Measurements from ENCODE around the gene PLXDC2.
"Not testable (repeated sequence)": the region's sequence is repeated elsewhere in the genome, so short reads cannot be mapped to it uniquely, and the experiment has no call there.

The PLXDC2 gene

DNA sequence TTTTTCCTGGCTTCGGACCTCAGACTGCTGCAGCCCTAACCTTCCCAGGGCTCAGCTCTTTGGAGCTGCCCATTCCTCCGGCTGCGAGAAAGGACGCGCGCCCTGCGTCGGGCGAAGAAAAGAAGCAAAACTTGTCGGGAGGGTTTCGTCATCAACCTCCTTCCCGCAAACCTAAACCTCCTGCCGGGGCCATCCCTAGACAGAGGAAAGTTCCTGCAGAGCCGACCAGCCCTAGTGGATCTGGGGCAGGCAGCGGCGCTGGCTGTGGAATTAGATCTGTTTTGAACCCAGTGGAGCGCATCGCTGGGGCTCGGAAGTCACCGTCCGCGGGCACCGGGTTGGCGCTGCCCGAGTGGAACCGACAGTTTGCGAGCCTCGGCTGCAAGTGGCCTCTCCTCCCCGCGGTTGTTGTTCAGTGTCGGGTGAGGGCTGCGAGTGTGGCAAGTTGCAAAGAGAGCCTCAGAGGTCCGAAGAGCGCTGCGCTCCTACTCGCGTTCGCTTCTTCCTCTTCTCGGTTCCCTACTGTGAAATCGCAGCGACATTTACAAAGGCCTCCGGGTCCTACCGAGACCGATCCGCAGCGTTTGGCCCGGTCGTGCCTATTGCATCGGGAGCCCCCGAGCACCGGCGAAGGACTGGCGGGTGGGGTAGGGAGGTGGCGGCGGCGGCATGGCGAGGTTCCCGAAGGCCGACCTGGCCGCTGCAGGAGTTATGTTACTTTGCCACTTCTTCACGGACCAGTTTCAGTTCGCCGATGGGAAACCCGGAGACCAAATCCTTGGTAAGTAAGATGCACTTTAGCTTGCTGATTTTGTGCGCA, at the start of gene PLXDC2:
PLXDC2 (plus strand) TSS at position 22 of the 820 bp plus-strand sequence.
- DNase-seq (ENCODE audit: low read depth): no peak

DNA sequence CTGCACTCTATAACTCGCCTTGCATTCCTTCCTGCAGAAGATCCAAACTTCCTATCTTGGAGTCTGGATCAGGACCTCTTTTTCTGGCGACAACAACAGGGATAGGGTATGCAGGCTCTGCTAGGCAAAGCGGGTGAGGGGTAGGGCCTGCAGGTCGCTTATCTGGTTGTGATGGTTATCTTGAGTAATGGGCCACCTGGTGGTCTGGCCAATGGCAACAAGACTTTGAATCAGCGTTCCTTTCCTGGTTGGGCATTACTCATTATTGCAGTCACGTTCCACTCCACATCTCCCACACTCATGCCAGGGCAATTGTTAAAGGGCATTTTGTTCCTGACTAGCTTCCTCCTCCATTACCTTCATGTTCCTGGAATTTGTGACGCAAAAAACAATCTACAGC, 48.4 kb upstream of the PLXDC2 start:
- no peak for DNase-seq (ENCODE audit: low read depth)

DNA sequence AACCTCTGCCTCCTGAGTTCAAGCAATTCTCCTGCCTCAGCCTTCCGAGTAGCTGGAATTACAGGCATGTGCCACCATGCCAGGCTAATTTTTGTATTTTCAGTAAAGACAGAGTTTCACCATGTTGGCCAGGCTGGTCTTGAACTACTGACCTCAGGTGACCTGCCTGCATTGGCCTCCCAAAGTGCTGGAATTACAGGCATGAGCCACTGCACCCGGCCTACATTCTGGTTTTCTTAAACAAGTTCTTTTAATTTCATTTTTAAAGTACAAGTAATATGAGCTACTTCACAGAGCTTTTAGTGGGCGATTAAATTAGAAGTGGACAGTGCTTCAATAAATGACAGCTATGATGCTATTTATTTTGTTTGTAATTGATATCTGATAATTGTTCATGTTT, 46.4 kb upstream of the PLXDC2 start:
- not testable (repeated sequence) for DNase-seq (ENCODE audit: low read depth)

DNA sequence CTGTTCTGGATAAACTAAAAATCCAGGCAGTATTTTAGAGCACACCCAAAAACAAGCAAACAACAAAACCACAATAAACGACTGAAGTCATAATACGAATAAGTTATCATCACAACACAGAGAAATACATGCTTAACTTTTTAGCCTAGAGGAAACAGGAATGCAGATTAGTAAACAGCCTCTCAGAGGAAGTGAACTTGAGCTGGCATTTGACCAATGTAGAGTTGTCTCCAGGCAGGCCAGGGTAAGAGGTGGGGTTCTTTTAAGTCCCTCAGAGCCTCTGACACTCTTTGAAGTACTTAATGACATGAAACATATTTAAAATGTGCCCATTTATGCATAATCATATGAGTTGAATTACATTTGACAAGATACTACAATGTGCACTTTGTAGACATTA, 43.3 kb upstream of the PLXDC2 start:
- DNase-seq (ENCODE audit: low read depth): no peak

DNA sequence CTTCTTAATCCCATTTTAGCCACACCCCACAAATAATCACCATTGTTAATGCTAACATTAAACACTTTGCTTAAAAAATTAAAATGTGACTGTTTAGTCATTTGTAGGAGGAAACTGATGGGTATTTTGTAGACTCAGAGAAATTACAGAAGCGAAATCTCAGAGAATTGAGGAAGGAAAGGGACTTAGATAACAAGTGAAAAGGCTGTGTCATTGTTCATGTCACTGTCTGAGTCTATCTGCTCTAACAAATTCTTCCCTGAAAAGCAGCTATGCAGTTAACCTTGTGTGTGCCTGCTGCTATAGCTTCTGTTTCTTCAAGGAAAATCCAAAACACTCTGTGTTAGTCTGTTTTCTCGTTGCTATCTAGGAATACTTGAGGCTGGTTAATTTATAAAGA, 40.9 kb upstream of the PLXDC2 start:
- DNase-seq (ENCODE audit: low read depth): no peak

DNA sequence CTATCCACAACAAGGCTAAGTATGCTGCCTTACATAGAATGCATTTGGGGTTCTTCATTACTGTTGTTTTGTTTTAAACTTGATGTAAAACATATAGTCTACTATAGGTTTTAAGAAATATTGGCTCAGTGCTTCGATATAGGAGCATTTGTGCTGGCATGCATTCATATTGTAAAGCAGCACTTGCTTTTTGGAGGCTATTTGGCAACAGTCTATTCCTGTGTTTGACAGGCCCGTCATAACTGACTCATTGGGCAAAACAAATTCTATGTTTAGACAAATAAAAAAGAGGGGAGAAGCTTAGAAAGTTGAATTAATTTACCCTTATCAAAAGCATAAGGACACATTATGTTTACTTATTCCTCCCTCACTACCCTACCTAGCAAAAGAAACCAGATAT, 38.4 kb upstream of the PLXDC2 start:
- DNase-seq (ENCODE audit: low read depth): no peak

DNA sequence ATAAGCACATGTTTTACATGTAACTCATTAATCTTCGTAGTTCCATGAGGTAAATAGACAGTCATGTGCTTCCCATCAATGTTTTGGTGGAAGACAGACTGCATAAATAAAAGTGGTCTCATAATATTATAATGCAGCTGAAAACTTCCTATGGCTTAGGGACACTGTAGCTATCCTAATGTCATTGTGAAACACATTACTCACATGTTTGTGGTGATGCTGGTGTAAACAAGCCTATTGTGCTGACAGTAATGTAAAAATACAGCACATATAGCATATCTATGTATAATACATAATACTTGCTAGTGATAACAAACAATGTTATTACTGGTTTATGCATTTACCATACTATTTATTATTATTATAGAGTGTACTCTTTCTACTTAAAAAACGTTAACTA, 37.2 kb upstream of the PLXDC2 start:
- DNase-seq (ENCODE audit: low read depth): no peak

DNA sequence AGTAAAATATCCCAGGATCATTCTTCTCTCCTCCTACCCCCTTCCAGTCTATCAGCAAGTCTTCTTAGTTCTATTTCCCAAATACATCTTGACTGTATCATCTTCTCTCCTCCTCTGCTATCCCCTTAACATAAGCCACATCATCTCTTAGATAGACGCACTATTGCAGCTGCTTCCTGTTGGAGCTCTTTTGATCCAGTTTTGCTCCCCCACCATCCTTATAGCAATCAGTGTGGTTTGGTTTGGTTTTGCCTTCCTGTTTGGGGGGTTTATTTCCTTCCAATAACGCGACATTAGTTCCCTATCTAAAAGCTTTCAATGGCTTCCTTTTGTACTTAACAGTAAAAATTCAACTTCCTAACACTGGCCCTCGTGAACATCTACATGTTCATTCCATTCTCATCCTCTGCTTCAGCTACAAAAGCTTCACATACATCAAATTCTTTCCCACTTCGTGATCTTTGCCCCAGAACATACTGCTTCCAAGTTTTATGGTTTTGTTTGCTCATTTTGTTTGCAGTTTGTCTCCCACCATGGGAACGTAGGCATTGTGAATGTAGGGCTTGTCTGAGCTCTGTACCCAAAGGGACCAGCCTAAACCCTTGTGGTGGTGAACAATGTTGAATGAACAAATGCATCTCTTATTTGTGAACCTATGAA, 33.7 kb upstream of the PLXDC2 start:
- DNase-seq (ENCODE audit: low read depth): no peak

DNA sequence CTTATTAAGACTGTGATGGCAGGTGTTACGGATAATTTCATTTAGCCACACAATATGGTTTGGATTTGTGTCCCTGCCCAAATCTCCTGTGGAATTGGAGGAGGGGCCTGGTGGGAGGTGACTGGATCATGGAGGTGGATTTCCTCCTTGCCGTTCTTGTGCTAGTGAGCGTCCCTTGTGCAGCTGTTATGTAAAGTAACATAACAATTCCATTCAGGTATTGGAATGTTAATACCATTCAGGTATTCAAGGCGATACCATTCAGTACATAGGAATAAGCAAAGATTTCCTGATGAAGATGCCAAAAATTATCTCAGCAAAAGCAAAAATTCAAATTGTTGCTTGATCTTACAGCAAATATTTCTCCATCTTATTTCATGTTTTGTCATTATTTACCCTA, 32.5 kb upstream of the PLXDC2 start:
- no peak for DNase-seq (ENCODE audit: low read depth)

DNA sequence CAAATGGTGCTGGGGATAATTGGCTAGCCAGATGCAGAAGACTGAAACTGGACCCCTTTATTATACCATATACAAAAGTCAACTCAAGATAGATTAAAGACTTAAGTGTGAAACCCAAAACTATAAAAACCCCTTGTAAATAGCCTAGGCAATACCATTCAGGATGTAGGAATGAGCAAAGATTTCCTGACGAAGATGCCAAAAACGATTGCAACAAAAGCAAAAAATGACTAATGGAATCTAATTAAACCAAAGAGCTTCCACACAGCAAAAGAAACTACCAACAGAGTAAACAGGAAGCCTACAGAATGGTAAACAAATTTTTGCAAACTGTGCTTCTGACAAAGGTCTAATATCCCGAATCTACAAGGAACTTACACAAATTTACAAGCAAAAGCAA, 30.9 kb upstream of the PLXDC2 start:
- DNase-seq (ENCODE audit: low read depth): peak; percentile 6

DNA sequence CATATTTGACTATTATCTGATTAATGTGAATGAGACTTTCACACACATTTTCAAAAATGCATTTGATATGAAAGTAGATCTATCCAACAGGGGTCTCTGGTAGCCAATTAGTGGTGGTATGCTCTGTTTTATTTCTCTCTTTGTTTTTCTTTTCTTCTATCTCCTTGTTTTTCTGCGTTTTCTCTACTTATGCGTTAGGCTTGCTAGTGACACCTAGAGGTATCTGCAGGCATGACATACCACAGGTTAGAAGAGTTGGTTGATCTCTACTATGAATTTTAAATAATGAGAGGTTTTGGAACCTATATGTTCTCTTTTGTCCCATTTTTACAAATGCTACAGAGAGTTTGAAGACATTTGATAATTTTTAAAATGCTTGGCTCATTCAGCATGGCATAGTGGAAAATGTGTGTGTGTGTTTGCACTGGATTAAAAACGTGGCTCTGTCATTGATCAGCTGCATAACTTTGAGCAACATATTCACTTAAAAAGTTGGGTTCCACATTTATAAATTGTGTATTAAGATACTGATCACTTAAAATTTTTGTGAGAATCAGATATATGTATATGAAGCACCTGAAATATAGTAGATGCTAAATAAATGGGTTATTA, 28.1 kb upstream of the PLXDC2 start:
- DNase-seq (ENCODE audit: low read depth): peak; percentile 28

DNA sequence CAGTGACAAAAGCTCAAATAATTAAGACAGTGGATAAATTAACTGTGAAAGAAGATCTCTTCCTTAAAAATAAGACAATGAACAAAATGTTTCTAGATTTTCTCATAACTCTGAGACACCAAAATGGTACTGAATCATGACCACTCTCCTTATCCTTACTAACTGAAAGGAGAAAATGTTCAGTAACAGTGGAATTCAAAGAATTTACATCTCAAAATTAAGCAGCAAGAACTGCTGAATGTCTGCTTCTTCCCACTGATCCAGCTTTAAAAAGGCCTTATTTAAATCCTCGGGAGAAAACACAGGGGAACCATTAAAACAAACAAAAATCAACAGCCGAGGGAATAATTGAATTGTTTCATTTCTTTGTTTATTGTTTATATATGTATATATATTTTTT, 27.3 kb upstream of the PLXDC2 start:
- DNase-seq (ENCODE audit: low read depth): no peak

DNA sequence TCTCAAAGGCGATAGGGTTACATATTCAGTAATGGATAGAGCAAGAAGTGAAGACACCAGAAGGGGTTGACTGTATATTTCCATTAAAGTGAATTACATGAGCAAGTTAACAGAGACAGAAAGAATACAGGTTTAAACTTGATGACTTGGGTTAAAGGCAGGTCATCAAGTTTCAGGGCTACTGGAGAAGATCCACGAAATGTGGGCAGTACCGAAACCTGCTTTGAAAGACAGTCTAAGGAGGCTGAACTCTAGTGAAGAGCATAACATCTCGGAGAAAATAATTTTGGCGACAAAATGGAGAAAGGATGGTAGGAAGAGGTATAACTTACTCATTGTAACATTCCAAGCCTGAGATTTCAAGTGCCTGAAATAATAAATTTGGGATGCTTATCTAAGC, 26.6 kb upstream of the PLXDC2 start:
- no peak for DNase-seq (ENCODE audit: low read depth)

DNA sequence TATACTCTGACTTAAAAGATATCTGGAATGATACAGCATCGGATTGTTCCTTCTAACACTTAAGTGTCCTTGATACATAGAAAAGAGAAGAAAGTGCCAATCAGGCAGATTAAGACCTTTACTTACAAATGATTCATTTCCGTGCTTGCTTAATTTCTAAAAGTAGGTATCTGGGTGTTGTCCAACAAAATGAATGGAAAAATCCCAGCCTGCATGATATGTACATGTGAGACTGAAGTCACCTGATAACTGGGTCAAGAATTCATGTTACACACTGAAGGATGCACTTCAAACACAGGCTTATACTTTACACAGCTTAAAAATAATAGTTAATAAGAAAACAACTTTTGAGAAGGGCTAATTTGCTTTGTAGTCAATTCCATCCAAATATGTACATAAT, 25.2 kb upstream of the PLXDC2 start:
- DNase-seq (ENCODE audit: low read depth): no peak

DNA sequence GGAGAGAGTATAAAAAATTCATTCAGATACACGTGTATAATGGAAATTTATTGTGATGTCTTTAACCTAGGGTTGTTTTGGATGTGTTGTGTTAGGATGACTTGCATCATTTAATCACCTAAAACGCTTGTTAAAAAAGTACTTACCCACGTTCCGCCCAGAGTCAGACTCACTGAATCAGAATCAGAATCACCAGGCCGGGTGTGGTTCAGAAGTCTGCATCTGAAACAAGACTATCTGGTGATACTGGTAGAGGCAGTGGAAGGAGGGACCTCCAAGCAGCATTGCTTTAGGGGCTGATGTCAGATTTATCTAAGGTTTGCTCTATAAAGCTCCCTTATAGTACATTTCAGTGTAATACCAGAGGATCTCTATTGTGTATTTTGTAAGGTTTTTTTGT, 20.5 kb upstream of the PLXDC2 start:
- no peak for DNase-seq (ENCODE audit: low read depth)

DNA sequence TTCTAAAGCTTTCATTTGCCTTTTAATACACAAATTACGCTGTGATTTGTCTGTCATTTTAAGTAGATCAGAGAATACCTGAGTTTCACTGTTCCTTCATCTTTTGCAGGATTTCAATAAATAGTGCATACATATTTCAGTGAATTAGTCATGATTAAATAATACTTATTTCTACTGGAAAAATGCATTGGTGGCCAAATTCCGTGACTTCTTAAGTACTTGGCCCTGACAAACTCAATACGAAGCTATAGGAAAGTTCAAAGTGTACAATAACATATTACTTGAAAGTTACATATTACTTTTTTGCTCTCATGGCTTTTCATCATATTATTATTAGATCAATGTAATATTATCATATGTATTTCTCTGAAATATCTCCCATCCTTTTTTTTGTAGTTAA, 16.1 kb upstream of the PLXDC2 start:
- DNase-seq (ENCODE audit: low read depth): no peak

DNA sequence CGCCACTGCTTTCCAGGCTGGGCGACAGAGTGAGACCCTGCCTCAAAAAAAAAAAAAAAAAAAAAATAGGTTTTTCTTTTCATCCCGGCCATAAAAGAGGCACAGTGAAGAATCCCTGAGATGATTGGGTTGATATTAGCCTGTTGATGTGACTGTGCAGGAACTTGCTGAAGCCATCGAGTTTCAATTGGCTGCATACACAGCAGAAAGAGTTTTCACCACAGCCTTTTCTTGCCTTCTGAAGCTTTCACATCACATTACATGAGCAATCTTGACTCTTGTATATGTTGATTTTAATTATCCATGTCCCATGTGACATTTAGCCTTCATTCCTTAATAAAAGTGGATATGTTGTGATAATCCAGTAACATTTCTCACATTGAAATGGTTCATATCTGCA, 14.9 kb upstream of the PLXDC2 start:
- no peak for DNase-seq (ENCODE audit: low read depth)

DNA sequence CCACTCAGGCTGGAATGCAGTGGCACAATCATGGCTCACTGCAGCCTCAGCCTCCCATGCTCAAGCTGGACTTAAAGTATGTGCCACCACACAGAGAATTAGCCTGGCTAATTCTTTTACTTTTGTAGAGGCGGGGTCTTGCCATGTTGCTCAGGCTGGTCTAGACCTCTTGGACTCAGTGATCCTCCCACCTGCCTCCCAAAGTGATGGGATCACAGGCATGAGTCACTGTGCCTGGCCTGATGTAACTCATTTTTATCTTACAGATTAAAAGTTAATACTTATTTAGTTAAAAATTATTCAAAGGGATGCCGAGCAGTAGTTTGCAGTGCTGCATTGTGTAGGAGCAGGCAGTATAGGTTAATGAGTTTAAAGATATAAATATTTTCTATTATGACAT, 12.6 kb upstream of the PLXDC2 start:
- DNase-seq (ENCODE audit: low read depth): no peak

DNA sequence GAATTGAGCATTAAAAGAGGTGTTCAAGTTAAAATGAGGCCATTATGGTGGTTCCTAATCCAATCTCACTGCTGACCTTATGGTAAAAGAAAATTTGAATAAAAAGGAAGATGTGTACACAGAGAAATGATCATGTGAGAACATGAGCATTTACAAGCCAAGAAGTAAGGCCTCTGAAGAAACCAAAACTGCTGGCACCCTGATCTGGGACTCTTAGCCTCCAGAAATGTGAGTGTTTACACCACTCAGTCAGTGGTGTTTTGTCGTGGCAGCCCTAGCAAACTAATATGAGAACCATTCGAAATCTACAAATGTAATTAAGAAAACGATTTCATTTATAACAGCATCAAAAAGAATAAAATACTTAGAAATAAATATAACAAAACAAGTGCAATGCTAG, 6.8 kb upstream of the PLXDC2 start:
- DNase-seq (ENCODE audit: low read depth): no peak

DNA sequence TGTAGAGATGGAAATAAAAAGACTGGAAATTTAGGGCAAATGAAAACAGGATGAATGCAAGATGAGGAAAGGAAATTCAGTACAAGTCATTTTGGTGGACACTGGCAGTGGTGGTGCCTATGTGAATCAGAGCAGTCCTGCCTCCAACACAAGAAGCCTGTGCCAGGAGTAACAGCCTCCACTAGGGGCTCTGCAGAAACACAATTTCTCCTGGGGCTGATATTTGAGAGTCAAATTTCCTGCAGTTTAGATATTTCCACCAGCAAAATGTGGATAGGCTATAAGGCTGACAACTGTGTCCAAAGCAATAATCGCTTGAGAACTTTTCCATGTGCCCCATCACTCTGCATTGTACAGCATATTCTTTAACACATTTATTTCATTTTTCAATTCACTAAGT, 4.7 kb upstream of the PLXDC2 start:
- peak; percentile 67 for DNase-seq (ENCODE audit: low read depth)

DNA sequence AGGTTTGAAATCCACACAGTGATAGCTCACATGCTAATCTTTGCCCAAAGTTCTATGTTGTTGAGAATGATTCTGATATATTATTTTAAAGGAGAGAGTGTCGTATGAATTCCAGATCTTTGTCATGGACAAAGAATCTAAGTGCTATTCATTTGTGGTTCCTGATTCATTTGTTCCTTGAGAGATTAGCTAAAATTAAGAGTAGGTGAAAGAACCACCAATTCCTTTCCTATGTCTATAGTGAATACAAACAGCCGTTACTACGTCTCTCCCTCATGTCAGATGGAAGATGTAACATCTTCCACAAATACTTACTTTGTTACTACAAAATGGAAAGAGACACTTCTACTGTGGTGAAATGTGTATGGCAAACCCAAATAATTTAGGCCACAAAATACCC, 3.3 kb upstream of the PLXDC2 start:
- DNase-seq (ENCODE audit: low read depth): no peak

DNA sequence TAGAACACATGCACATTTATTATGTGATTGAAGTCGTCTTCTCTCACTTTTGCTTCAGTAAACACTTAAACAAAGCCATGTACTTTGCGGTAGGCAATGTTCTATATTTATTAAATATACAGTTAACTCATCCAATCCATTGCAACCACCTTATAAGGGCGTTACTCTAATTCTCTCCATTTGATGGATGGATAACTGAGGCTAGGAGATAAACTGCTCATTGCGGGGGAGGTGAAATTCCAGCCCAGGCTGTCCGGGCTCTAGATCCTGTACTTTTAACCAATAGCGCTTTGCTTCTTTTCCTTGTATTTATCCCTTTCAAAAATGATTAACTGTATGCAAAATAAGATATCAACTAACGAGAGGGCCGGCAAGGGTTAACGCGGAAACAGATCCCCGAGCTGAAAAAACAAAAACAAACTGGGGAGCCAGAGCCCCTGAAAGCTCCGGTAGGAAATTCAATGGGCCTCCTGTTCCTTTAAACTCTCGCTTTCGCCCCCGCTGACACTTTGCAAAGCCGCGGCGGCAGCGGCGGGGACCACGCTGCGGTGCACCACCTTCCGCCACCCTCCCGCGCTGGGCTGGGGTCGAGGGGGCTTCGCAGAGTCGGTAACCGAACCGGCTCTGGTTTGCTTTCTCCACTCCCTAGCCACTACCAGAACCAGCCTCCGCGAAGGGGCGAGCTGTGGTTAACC, 1.0 kb upstream of the PLXDC2 start:
- no peak for DNase-seq (ENCODE audit: low read depth)

All from stromal cell of bone marrow (primary cell).